AG09319 (cell line): Measurements from ENCODE around the gene NPTXR.

Experiments
- DNase-seq: peaks from one replicate; pipeline ENCODE4 v3.0.0-alpha.2; 2010; ENCODE audit warnings: low read depth; ENCODE audit errors: extremely low read depth
- TF ChIP-seq, protein P1 (sequence below): IDR thresholded peaks from 2 replicates; pipeline ENCODE4 v1.5.1; 2011; ENCODE audit warnings: low read depth, mild to moderate bottlenecking, inconsistent platforms, low read length, moderate library complexity

Gene NPTXR

DNA sequence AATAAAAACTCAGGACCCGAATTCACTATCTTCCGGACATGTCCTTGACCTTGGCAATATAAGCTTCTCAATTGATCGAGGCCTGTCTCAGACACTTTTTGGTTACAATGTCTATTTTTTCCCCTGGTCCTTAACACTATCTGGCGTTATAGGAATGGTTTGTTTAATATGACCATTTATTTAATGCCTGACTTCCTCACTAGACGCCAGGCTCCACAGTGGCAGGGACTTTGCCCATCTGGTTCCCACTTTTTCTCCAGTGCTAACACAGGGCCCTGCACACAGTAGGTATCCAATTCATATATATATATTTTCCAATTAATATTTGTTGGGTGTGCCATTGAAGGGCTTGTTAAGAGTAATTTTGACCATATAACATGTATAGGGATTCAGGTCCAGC lies 36.1 kb upstream of the NPTXR start:
- DNase-seq = no peak
- TF ChIP-seq, protein P1, sequence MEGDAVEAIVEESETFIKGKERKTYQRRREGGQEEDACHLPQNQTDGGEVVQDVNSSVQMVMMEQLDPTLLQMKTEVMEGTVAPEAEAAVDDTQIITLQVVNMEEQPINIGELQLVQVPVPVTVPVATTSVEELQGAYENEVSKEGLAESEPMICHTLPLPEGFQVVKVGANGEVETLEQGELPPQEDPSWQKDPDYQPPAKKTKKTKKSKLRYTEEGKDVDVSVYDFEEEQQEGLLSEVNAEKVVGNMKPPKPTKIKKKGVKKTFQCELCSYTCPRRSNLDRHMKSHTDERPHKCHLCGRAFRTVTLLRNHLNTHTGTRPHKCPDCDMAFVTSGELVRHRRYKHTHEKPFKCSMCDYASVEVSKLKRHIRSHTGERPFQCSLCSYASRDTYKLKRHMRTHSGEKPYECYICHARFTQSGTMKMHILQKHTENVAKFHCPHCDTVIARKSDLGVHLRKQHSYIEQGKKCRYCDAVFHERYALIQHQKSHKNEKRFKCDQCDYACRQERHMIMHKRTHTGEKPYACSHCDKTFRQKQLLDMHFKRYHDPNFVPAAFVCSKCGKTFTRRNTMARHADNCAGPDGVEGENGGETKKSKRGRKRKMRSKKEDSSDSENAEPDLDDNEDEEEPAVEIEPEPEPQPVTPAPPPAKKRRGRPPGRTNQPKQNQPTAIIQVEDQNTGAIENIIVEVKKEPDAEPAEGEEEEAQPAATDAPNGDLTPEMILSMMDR = no peak

GRCh38 chr22:38879108-38879729 lies 35.4 kb upstream of the NPTXR start:
- no peak for DNase-seq
- TF ChIP-seq, protein P1 = no peak

DNA sequence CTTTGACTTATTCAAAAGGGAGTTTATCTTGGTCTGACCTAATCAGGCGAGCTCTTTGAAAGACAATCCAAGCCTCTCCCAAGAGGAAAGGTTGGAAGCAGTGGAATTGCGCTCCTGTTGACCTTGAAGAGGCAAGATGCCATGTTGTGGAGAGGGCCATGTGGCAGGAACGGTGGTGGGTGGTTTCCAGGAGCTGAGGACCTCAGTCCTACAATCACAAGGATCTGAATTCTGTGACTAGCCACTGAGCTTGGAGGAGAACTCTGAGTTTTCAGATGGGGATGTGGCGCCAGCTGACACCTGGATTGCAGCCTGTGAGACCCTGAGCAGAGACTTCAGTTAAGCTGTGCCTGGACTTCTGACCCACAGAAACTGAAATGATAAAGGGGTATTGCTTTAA lies 34.2 kb upstream of the NPTXR start:
- TF ChIP-seq, protein P1 = no peak

GRCh38 chr22:38874529-38875222 lies 30.8 kb upstream of the NPTXR start:
- TF ChIP-seq, protein P1 = no peak
- DNase-seq = no peak

More for the DNA sequence above, 34.2 kb upstream of the NPTXR start:
- DNase-seq = no peak

GRCh38 chr22:38873469-38874411 lies 29.9 kb upstream of the NPTXR start:
- TF ChIP-seq, protein P1 = no peak
- no peak for DNase-seq

DNA sequence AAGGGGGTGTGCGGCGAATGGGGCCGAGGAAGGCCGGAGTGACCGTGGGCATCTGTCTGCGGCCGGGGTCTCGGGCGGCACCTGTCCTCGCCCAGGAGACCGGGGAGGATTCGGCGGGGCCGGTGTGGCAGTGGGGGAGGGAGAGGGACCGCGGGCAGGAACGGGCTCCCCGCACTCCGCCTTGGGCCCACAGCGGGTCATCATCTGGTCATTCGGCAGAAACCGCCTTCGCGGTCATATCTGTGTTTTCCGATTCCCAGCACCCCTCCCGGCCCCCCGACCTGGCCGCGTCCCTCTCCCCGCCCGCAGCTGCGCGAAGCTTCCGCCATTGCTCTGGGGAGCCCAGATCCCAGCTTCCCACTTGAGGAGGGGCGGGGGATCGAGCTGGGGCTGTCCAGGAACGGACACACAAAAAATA lies 29.0 kb upstream of the NPTXR start:
- TF ChIP-seq, protein P1 = no peak
- DNase-seq = no peak
